Thoracic aorta (tissue), 2 donors: Measurements from ENCODE around the gene KLF14. TPM values are rescaled to one million over a fixed set of nuclear protein-coding genes. Genes with fewer than 3 reads are reported as not detected.
A peak's percentile ranks its signal among the peaks of the same experiment; 100 is the strongest.

ENCODE experiments used
- ATAC-seq: fragments of 150-250 bp; one replicate; pipeline ENCODE4 v1.8.0; 2017; ENCODE audit warnings: low read depth; ENCODE audit not compliant: insufficient number of reproducible peaks, low FRiP score
- DNase-seq: peaks from one replicate; pipeline ENCODE4 v3.0.0-alpha.2; 2020; ENCODE audit warnings: low spot score
- H3K27ac ChIP-seq, 2 donors: fragments of 200-600 bp; sonication (generic); 1 replicate in 1 of 2; 2 replicates in 1 of 2; pipeline ENCODE4 v1.5.1; 2016; ENCODE audit warnings: mild to moderate bottlenecking in 2 of 2, moderate library complexity in 2 of 2
- H3K27me3 ChIP-seq: fragments of 200-600 bp; sonication (generic); replicated peaks from 2 replicates; pipeline ENCODE4 v1.6.0; 2016; ENCODE audit warnings: mild to moderate bottlenecking; ENCODE audit not compliant: insufficient read depth
- H3K36me3 ChIP-seq: fragments of 200-600 bp; sonication (generic); one replicate; pipeline ENCODE4 v1.5.1; 2016
- H3K4me1 ChIP-seq, 2 donors: fragments of 200-600 bp; sonication (generic); 1 replicate in 1 of 2; 2 replicates in 1 of 2; pipeline versions ENCODE4 v1.5.1 to v1.6.0; 2016; ENCODE audit warnings: low read depth in 2 of 2, mild to moderate bottlenecking in 1 of 2; ENCODE audit not compliant: control insufficient read depth in 1 of 2
- H3K4me3 ChIP-seq: fragments of 200-600 bp; sonication (generic); 2 replicates; pipeline ENCODE4 v1.5.1; 2016; ENCODE audit warnings: mild to moderate bottlenecking
- H3K9me3 ChIP-seq: fragments of 200-600 bp; sonication (generic); 2 replicates; pipeline ENCODE4 v1.5.1; 2016
- total RNA-seq, 2 donors: library from RNA; depleted of rRNA; stranded (reverse); fragments of >200 nt; gene quantifications; one replicate each; pipeline versions ENCODE4 v1.1.0 to v1.2.3, GENCODE V29; 2016
- TF ChIP-seq, protein P1 (sequence below): fragments of 200-600 bp; sonication (generic); IDR thresholded peaks from one replicate; pipeline ENCODE4 v1.5.1; 2019; ENCODE audit warnings: antibody characterized with exemption

The KLF14 gene
- total RNA-seq, 2 donors from 2014 or later = not detected

DNA sequence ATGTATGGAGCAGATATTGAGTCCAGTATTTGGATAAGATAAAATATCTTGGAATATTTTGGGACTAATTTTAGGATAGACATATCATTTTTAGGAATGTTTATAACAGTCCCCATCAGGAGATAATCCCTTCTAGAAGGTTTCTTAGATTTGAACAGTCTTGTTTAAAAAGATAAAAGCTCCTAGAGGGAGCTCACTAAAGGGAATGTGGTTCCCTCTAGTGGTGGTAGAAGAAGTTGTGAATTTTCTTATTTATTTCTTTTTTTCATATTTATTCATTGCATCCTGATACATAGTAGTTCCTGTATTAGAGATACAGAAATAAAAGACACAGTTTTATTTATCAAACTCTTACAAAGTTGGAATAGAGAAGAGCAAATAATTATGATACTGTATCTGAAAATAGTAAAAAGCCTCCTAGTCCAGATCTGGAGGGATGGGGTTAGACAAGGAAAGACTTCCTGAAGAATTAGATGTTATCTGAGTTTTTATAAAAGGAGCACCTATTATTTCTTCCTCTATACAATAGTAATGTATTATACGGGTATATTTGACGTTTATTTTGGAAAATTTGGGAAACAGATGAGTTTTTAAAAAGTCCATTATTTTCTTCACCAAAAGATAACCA lies 24.5 kb upstream of the KLF14 start:
- DNase-seq (no peak), ATAC-seq (no peak)
- TF ChIP-seq, protein P1, sequence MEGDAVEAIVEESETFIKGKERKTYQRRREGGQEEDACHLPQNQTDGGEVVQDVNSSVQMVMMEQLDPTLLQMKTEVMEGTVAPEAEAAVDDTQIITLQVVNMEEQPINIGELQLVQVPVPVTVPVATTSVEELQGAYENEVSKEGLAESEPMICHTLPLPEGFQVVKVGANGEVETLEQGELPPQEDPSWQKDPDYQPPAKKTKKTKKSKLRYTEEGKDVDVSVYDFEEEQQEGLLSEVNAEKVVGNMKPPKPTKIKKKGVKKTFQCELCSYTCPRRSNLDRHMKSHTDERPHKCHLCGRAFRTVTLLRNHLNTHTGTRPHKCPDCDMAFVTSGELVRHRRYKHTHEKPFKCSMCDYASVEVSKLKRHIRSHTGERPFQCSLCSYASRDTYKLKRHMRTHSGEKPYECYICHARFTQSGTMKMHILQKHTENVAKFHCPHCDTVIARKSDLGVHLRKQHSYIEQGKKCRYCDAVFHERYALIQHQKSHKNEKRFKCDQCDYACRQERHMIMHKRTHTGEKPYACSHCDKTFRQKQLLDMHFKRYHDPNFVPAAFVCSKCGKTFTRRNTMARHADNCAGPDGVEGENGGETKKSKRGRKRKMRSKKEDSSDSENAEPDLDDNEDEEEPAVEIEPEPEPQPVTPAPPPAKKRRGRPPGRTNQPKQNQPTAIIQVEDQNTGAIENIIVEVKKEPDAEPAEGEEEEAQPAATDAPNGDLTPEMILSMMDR = peak; percentile 61
- Histone ChIP-seq H3K4me3 (no peak overlapping the region), H3K27ac (no peak overlapping the region), H3K27me3 (no peaks in the 10 kb centered on the region), H3K4me1 (no peaks in the 10 kb centered on the region), H3K36me3 (no peaks in the 10 kb centered on the region), H3K9me3 (no peaks in the 10 kb centered on the region)

DNA sequence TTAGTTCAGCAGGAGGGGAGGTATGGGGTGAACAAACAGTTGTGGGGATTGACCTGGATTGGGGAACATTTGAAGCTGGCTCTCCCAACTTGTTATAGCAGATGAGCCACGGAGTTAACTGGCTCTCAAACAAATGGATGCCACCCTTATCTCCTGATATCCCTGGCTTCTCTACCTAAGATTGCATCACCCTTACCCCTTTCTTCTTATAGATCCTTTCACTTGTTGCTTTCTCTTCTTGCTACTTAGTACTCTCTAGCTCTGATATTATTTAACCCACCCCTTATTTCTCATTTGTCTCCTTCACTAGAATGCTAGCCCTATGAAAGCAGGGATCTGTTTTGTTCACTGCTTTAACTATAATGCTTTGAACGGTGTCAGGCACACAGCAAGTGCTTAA lies 22.3 kb upstream of the KLF14 start:
- ATAC-seq (no peak), DNase-seq (no peak)
- H3K4me1 ChIP-seq = no peaks in the 10 kb centered on the region
- TF ChIP-seq, protein P1 = no peak
- H3K9me3 ChIP-seq = no peaks in the 10 kb centered on the region
- no peak overlapping the region for H3K4me3 ChIP-seq
- H3K27me3 ChIP-seq = no peaks in the 10 kb centered on the region
- H3K27ac ChIP-seq = no peak overlapping the region
- no peaks in the 10 kb centered on the region for H3K36me3 ChIP-seq

DNA sequence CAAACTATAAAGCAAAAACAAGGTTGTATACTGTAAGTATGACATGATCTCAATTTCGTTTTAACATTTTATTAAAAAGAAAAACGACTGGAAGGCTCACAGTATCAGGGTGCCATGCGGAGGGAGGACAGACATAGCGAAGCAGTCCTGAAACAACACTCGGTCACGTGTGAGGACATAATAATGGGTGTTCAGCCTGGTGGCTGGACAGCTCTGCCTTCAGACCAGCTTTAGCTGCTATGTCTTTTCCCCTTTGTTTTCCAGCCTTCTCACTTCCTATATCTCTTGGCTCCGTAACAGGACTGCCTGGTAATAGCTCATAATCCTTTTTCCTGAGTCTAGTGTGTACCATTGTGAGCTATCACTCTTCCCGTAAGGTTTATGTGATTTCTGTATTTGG lies 18.4 kb upstream of the KLF14 start:
- H3K36me3 ChIP-seq = no peaks in the 10 kb centered on the region
- H3K9me3 ChIP-seq = no peaks in the 10 kb centered on the region
- no peak for DNase-seq
- H3K27ac ChIP-seq = no peak overlapping the region
- no peak for ATAC-seq
- no peaks in the 10 kb centered on the region for H3K27me3 ChIP-seq
- TF ChIP-seq, protein P1 = no peak
- no peak overlapping the region for H3K4me3 ChIP-seq
- H3K4me1 ChIP-seq = no peaks in the 10 kb centered on the region

DNA sequence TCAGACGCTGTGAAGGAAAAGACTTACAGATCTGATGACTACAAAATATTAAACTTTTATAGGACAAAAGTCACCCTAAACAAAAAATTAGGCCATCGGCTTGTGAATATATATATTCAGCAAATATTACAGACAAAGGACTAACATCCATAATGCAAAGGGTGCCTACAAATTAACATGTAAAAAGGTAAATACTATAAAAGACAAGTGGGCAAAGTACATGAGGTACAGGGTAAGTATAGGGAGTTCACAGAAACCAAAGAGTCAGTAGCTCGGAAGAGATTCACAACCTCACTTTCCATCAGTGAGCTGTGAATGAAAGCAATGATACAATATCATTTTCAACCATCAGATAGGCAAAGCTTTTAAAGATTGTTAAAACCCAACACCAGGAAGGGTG lies 16.7 kb upstream of the KLF14 start:
- H3K4me1 ChIP-seq = no peaks in the 10 kb centered on the region
- H3K4me3 ChIP-seq = no peak overlapping the region
- TF ChIP-seq, protein P1 = no peak
- no peaks in the 10 kb centered on the region for H3K27me3 ChIP-seq
- no peak overlapping the region for H3K27ac ChIP-seq
- H3K9me3 ChIP-seq = no peaks in the 10 kb centered on the region
- ATAC-seq = no peak
- H3K36me3 ChIP-seq = no peaks in the 10 kb centered on the region
- no peak for DNase-seq

DNA sequence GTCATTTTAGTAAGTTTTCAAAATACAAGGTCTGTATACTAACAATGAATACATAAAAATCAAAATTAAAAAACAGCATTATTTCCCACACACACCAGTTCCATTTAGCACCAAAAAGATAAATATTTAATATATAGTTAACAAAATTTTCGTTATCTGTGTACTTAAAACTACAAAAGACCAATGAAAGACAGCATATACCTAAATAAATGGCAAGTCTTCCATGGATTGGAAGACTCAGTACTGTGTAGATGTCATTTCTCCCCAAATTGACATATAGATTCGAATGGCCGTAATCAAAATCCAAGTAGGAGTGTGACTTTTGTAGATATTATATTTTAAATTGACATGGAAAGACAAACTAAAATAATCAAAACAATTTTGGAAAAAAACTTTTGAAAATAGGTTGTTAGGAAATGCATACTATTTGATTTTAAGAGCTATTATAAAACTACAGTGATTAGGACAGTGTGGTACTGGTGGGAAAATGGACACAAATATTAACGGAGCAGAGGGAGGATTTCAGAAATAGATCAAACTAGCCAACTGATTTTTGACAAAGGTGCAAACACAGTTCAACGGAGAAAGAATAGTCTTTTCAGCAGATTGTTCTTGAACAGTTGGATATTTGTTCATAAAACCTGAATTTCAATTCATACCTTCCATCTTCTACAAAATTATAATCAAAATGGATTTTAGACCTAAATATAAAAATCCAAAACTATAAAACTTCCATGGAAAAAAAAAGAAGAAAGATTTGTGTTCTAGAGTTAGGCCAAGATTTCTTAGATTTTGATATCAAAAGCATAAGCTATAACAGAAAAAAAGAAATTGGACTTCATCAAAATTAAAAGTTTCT lies 14.8 kb upstream of the KLF14 start:
- Histone ChIP-seq H3K27ac (no peak overlapping the region), H3K4me1 (no peaks in the 10 kb centered on the region), H3K27me3 (no peaks in the 10 kb centered on the region), H3K9me3 (no peaks in the 10 kb centered on the region), H3K36me3 (no peaks in the 10 kb centered on the region), H3K4me3 (no peak overlapping the region)
- ATAC-seq = no peak
- DNase-seq = no peak
- TF ChIP-seq, protein P1 = no peak
